HepG2 (cell line): ENCODE data around the gene PHF10. TPM values are rescaled to one million over a fixed set of nuclear protein-coding genes. Genes with fewer than 3 reads are reported as not detected.

Experiments
- FOXO1 ChIP-seq: sonication (generic); formaldehyde crosslinking; IDR thresholded peaks from 2 replicates; pipeline ENCODE4 v1.4.0; 2020; ENCODE audit warnings: missing genetic modification reagents
- HES4 ChIP-seq: sonication (generic); formaldehyde crosslinking; IDR thresholded peaks from 2 replicates; pipeline ENCODE4 v1.9.0; 2021; ENCODE audit warnings: mild to moderate bottlenecking, missing genetic modification reagents, borderline replicate concordance
- HMG20B ChIP-seq: conservative IDR thresholded peaks from 2 replicates; pipeline ENCODE4 v1.6.1; 2016; ENCODE audit warnings: missing genetic modification reagents, missing compliant biosample characterization
- HOXA5 ChIP-seq: sonication (generic); formaldehyde crosslinking; IDR thresholded peaks from 2 replicates; pipeline ENCODE4 v1.4.0; 2020; ENCODE audit warnings: missing genetic modification reagents
- MEF2D ChIP-seq: sonication (generic); formaldehyde crosslinking; IDR thresholded peaks from 2 replicates; pipeline ENCODE4 v1.5.1; 2020; ENCODE audit warnings: mild to moderate bottlenecking, missing genetic modification reagents
- PREB ChIP-seq: sonication (generic); formaldehyde crosslinking; IDR thresholded peaks from 2 replicates; pipeline ENCODE4 v1.4.0; 2020; ENCODE audit warnings: missing genetic modification reagents
- ZBTB42 ChIP-seq: sonication (generic); formaldehyde crosslinking; IDR thresholded peaks from 2 replicates; pipeline ENCODE4 v1.5.0; 2020; ENCODE audit warnings: mild to moderate bottlenecking, missing genetic modification reagents
- ZNF138 ChIP-seq: sonication (generic); formaldehyde crosslinking; IDR thresholded peaks from 2 replicates; pipeline ENCODE4 v1.5.0; 2020; ENCODE audit warnings: mild to moderate bottlenecking, low read depth, missing genetic modification reagents
- ZNF225 ChIP-seq: sonication (generic); formaldehyde crosslinking; IDR thresholded peaks from 2 replicates; pipeline ENCODE4 v1.4.0; 2020; ENCODE audit warnings: mild to moderate bottlenecking, missing genetic modification reagents
- ZNF318 ChIP-seq: sonication (generic); formaldehyde crosslinking; IDR thresholded peaks from 2 replicates; pipeline ENCODE4 v1.4.0; 2020; ENCODE audit warnings: mild to moderate bottlenecking, missing genetic modification reagents
- ZNF496 ChIP-seq: sonication (generic); formaldehyde crosslinking; IDR thresholded peaks from 2 replicates; pipeline ENCODE4 v1.8.1; 2023; ENCODE audit warnings: mild to moderate bottlenecking, moderate library complexity, missing genetic modification reagents; ENCODE audit not compliant: insufficient replicate concordance
- ZNF512B ChIP-seq: sonication (generic); formaldehyde crosslinking; IDR thresholded peaks from 2 replicates; pipeline ENCODE4 v1.5.1; 2020; ENCODE audit warnings: missing genetic modification reagents, mild to moderate bottlenecking, borderline replicate concordance
- ZNF768 ChIP-seq: sonication (generic); formaldehyde crosslinking; IDR thresholded peaks from 2 replicates; pipeline ENCODE4 v1.4.0; 2020; ENCODE audit warnings: missing genetic modification reagents
- polyA plus RNA-seq, 8 experiments: library from polyadenylated mRNA; depleted of rRNA in 3 of 8; stranded (reverse) in 7 of 8; unstranded in 1 of 8; fragments of >200 nt; fragmentation: Illumina TruSeq in 4 of 8; extraction: Trizol in 4 of 8; gene quantifications; 2 replicates each; pipeline versions ENCODE4 v1.2.1 to v1.2.3, GENCODE V29; 2011 to 2016; ENCODE audit warnings: low read depth in 4 of 8, missing spikeins in 1 of 8, mixed read lengths in 1 of 8; ENCODE audit not compliant: insufficient read depth in 1 of 8
- total RNA-seq, 5 experiments: library from RNA; depleted of rRNA; stranded (reverse); fragments of >200 nt; fragmentation: Illumina TruSeq; extraction: Trizol; gene quantifications; 2 replicates each; pipeline ENCODE4 v1.2.3, GENCODE V29; 2016; ENCODE audit warnings: low read depth in 1 of 5
- TF ChIP-seq, protein P1 (sequence below): sonication (generic); formaldehyde crosslinking; IDR thresholded peaks from 2 replicates; pipeline ENCODE4 v1.8.1; 2022; ENCODE audit warnings: low read depth, mild to moderate bottlenecking, missing genetic modification reagents

Gene PHF10
- total and polyA plus RNA-seq, 2 of the 13 experiments (the other 11 are each of a cell fraction or from before 2014, with no cell fraction given) = 42.1 to 84.1 TPM

DNA sequence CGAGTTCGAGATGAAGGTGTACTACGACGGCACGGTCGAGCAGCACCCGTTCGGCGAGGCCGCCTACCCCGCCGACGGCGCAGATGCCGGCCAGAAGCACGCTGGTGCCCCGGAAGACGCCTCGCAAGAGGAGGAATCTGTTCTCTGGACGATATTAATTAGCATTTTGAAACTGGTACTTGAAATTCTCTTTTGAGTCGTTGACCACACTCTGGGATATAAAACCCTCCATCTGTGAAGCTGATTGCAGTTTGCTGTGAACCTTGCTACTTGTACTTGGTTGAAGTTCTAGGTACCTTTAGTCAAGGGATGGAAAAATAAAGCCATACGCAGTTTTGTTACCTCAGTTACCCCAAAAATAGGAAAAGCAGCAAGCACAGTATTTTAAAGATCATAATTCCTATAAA lies 21.5 kb downstream of the PHF10 start (continued):
- no peak for TF ChIP-seq ZNF318
- TF ChIP-seq PREB (CRISPR knock-in tag) = no peak
- TF ChIP-seq ZNF512B (CRISPR knock-in tag) = no peak
- TF ChIP-seq ZNF496 = no peak
- TF ChIP-seq ZNF768 (CRISPR knock-in tag) = no peak
- TF ChIP-seq HES4 = no peak
- no peak for TF ChIP-seq FOXO1 (CRISPR knock-in tag)
- no peak for TF ChIP-seq ZNF225
- no peak for TF ChIP-seq HMG20B (CRISPR knock-in tag)
- TF ChIP-seq ZBTB42 = no peak
- no peak for TF ChIP-seq ZNF138 (CRISPR knock-in tag)
- TF ChIP-seq, protein P1, sequence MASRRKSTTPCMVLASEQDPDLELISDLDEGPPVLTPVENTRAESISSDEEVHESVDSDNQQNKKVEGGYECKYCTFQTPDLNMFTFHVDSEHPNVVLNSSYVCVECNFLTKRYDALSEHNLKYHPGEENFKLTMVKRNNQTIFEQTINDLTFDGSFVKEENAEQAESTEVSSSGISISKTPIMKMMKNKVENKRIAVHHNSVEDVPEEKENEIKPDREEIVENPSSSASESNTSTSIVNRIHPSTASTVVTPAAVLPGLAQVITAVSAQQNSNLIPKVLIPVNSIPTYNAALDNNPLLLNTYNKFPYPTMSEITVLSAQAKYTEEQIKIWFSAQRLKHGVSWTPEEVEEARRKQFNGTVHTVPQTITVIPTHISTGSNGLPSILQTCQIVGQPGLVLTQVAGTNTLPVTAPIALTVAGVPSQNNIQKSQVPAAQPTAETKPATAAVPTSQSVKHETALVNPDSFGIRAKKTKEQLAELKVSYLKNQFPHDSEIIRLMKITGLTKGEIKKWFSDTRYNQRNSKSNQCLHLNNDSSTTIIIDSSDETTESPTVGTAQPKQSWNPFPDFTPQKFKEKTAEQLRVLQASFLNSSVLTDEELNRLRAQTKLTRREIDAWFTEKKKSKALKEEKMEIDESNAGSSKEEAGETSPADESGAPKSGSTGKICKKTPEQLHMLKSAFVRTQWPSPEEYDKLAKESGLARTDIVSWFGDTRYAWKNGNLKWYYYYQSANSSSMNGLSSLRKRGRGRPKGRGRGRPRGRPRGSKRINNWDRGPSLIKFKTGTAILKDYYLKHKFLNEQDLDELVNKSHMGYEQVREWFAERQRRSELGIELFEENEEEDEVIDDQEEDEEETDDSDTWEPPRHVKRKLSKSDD (CRISPR knock-in tag) = no peak
- 0 out of 2 replicates have a peak, but pooled peaks have one; percentile 14 for TF ChIP-seq HOXA5
- peak; percentile 69; the same call in 1 of the 2 replicates for TF ChIP-seq MEF2D
